GM18858 (cell line): Measurements from ENCODE around the gene MUC16.

ENCODE experiments used
- ATAC-seq: cut with Tn5 transposase; IDR thresholded peaks from one replicate; pipeline ENCODE4 v1.9.1; 2021; ENCODE audit not compliant: unreplicated experiment

Gene MUC16

DNA sequence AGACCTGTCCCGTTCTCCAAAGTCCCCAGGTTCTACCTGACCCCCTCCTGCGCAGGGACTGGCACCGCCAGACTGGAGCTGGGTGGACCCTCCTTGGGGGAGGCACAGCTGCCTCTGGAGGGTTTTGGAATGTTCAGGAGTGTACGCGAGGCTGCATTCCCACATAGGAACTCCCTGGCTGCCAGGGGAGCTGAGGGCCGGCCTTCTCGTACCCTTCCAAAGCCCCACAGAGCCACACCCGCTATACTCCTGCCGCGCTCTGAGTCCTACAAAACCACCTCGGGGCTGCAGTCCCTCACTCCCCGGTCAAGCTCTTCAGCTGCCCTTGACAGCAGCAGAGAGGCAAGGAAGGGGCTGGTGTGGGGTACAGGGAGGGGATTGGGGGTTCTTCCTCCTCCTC lies 484 bp upstream of the MUC16 start:
- ATAC-seq = no peak

- ATAC-seq = no peak
Observed at GRCh38 chr19:9009431-9009830, 778 bp downstream of the MUC16 start.

DNA sequence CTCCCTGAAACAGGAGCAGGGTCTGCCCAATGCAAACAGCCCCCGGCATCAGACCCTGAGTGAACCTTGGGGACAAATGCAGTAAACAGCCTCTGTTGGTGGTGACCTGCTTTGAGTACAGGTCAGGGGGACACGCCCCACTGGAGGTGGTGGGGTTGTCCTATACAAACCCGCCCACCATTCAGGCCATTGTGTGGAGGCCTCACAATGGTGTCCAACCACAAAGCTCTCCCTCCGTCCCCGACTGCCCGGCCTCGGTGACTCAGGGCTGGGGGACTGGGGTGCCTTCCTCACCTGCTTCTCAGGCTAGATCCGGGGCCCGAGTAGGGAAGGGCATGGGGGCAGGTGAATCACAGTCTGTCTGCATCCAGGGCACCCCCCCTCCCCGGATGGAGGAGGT lies 1.5 kb downstream of the MUC16 start:
- ATAC-seq = no peak

DNA sequence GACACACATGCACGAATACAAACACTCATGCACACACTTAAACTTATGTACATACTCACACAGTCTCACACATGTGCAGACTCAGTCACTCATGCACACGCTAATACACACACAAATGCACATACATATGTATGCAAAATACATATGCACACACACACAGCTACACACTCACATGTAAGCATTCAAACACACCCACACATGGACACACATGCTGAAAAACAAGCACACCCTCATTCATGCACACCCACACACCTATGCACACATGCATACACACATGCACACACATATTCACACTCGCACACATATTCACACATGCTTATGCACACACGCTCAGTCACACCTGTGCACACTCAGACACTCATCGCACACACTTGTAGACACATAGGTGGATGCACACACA lies 9.3 kb downstream of the MUC16 start:
- no peak for ATAC-seq

GRCh38 chr19:8988204-8988603 lies 22.0 kb downstream of the MUC16 start:
- ATAC-seq = no peak

GRCh38 chr19:8986296-8986695 lies 23.9 kb downstream of the MUC16 start:
- ATAC-seq = no peak

DNA sequence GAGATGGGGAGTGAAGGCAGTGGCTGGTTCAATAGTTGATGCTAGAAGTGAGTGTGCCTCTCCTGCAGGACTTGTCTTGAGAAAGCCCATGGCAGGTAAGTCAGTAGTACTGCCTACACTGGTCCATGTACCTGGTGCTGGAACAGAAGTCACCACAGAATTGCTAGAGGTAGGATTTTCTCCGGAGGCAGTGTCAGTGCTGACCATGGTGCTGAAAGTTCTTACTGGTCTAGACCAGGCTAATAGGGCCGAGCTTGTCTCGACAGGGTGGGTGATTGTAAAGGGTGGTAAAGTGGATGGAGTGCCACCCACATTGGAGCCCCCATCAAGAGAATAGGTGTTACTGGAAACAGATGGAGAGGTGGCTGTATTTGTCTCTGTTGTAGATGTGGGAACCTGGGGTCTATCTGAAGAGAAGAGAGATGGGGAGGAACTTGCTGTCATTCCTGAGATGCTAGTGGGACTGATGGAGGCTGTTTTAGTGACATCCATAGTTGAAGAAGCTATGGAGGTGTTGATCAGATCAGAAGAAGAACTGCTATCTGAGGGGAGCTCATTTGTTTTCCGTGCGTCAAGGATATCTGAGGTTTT lies 36.6 kb downstream of the MUC16 start:
- ATAC-seq = no peak

GRCh38 chr19:8965887-8966286 lies 44.3 kb downstream of the MUC16 start:
- ATAC-seq = no peak
